ENCODE measurements around the gene ADGRG3.

ADGRG3 gene

GRCh38 chr16:57630931-57631845, 36.9 kb upstream of the ADGRG3 start:
- no peak for DNase-seq (ENCODE audit: low spot score)

DNA sequence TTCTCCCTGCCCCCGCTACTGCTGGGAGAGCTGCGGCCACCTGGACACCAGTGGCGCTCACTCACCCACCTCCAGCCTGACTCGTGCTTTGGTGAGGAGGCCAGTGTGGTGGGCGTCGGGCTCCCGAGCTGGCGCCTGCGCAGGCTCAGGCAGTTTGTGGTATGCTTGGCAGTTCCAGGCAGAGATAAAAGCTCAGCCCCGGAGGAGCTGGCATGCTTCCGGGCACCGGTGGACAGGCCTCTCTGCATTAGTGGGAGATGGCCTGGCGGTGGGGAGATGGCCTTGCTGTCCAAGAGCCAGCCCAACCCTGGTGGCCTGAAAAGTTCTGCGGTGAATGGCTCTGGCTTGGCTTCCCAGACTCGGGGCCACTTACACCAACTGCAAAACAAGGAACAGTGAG, 35.5 kb upstream of the ADGRG3 start:
- no peak for DNase-seq (ENCODE audit: low spot score)

- no peak for DNase-seq (ENCODE audit: low spot score)
These were observed 34.6 kb upstream of the ADGRG3 start for GRCh38 chr16:57633383-57634064.

GRCh38 chr16:57634171-57634570, 33.9 kb upstream of the ADGRG3 start:
- no peak for DNase-seq (ENCODE audit: low spot score)

- DNase-seq (ENCODE audit: low spot score), result peak; percentile 62
These were observed 32.6 kb upstream of the ADGRG3 start for GRCh38 chr16:57635266-57636097.

GRCh38 chr16:57636184-57636583, 31.9 kb upstream of the ADGRG3 start:
- DNase-seq (ENCODE audit: low spot score), result no peak

DNA sequence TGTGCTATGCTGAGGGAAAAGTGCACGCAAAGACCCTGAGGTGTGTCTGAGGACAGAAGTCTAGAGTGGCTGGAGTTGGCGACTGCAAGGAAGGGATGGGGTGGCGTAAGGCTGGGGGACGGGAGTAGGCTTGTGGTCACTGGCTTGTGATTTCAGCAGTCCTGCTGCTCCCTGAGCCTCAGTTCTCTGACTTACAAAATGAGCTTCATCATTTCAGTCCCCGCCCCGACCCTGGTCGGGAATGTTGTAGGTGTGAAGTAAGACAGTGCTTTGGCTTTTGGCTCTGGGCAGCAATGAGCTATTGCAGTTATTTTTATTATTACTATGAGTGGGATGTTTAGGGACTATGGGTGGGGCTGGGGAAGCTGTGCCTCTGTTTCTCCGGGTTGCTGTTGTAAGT, 31.1 kb upstream of the ADGRG3 start:
- no peak for DNase-seq (ENCODE audit: low spot score)

GRCh38 chr16:57637424-57637823, 30.7 kb upstream of the ADGRG3 start:
- no peak for DNase-seq (ENCODE audit: low spot score)

- no peak for DNase-seq (ENCODE audit: low spot score)
These were observed 30.1 kb upstream of the ADGRG3 start for GRCh38 chr16:57637965-57638364.

- no peak for DNase-seq (ENCODE audit: low spot score)
These were observed 29.7 kb upstream of the ADGRG3 start for GRCh38 chr16:57638381-57638780.

DNA sequence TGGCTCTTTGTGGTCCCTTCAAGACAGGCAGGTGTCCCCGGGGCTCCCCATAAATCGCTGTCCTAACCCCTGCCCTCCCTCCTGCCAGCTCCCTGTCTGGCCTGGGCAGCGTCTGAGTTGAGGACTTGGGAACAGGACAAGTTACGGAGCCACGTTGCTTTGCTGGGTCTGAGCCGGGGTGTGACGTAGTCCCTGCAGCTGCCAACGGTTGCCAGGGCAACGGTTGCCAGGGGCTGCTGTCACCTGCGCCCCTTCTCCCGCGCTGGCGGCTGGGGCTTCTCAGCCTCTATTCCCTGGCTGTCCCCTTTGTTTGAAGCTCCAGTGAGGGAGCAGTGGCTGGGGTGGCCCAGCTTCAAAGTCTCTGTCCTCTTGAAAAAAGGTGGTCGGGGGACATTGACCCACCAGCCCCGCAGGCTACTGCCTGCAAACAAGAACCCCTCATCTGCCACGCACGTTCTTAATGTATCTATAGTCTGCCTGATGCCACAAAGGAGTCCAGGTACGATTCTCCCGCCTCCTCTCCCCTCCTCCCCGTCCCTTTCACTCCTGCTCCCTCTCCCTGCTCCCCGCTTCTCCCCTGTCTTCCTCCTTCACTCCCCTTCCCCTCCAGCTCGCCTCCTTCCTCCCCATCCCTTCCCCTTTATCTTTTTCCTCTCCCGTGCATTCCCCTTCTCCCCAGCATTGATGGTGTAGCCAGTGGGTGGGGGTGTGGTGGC, 28.8 kb upstream of the ADGRG3 start:
- DNase-seq (ENCODE audit: low spot score), result no peak

- DNase-seq (ENCODE audit: low spot score), result no peak
These were observed 27.9 kb upstream of the ADGRG3 start for GRCh38 chr16:57640185-57640584.

- no peak for DNase-seq (ENCODE audit: low spot score)
These were observed 27.5 kb upstream of the ADGRG3 start for GRCh38 chr16:57640612-57641011.

DNA sequence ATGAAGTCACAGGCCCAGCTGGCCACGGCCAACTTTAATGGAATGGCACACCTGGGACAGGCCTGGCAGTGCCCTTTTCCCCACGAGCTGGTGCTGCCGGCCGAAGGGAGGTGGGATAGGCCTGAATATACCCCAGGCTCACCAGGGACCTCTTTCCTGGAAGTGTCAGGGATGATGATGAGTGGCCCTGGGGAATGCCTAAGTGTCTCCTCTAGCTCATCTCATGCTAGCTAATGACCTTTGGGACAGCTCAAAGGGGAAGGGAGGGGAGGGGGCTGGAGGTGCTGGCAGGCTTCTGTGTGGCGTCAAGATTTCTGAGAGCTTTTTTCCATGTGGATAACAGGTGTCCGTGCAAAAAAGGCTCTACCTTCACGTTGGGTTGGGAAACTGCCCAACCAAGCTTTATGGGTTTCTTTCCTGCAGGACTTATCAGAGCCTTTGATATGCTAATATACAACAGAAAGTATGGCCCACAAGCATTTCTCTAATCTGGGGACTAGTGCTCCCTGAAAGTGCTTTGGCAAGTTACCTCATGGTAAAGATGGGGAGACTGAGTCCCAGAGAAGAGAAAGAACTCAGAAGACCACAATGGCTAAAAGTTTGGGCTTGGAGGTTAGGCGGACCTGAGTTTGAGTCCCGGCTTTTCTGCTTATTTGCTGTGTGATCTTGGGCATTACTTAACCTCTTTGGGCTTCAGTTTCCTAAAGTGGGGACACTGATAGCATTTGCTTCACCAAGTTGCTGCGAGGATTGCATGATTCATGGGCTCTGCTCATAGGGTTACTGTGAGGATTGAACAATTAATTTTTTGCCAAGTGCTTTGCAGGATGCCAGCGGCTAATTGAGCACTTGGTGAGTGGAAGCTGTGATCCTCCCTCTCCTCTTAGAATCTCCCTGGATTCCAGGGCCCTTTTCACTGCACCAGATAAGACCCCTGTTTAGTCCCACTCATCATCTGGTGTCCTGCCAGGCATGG, 25.7 kb upstream of the ADGRG3 start:
- no peak for DNase-seq (ENCODE audit: low spot score)

GRCh38 chr16:57643147-57643874, 24.8 kb upstream of the ADGRG3 start:
- DNase-seq (ENCODE audit: low spot score), result no peak

- no peak for DNase-seq (ENCODE audit: low spot score)
These were observed 24.2 kb upstream of the ADGRG3 start for GRCh38 chr16:57643910-57644309.

GRCh38 chr16:57644383-57645014, 23.6 kb upstream of the ADGRG3 start:
- no peak for DNase-seq (ENCODE audit: low spot score)

- no peak for DNase-seq (ENCODE audit: low spot score)
These were observed 22.9 kb upstream of the ADGRG3 start for GRCh38 chr16:57645169-57645568.

DNA sequence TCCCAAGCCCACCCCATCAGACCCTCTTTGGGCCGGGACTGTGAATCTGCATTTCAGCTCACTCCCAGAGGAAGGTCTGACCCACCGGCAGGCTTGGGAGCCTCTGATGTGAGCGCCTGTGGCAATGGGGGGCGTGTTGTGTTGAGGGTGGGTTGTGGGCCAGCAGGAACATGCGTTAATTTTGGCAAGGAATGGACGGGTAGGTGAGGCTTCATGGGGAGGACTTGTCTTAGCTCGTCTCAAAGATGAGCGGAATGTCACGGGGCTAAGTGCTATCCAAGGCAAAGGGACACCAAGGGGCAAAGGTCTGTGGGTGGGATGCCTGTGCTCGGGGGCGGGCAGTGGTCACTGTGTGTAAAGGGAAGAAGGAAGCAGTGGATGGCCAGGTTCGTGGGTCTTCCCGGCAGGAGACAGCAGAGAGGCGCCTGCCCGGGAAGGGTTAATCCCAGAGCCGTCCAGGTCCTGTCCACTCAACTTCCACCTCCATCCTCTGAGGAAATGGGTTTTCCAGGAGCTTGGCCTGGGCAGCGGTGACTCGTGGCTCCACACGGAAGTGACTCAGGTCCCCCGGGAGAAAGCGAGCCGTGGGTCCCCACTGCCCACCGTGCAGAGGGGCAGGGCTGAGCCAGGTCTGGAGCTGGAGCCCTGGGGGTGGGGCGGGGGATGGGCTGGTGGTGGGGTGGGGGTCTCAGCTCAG, 22.3 kb upstream of the ADGRG3 start:
- no peak for DNase-seq (ENCODE audit: low spot score)

Measured in HuH-7 (cell line).